ENCODE results near the gene B4GALNT3.

The B4GALNT3 gene

GRCh38 chr12:592024-592505, 132.3 kb downstream of the B4GALNT3 start:
- no peak for DNase-seq (ENCODE audit: low read depth in 2 of 2)

- DNase-seq (ENCODE audit: low read depth in 2 of 2): no peak
Observed at GRCh38 chr12:593396-594270, 133.9 kb downstream of the B4GALNT3 start.

- no peak for DNase-seq (ENCODE audit: low read depth in 2 of 2)
Observed at GRCh38 chr12:597926-598568, 138.3 kb downstream of the B4GALNT3 start.

- DNase-seq (ENCODE audit: low read depth in 2 of 2): no peak
Observed at GRCh38 chr12:599756-600155, 140.0 kb downstream of the B4GALNT3 start.

- no peak for DNase-seq (ENCODE audit: low read depth in 2 of 2)
Observed at GRCh38 chr12:601976-602699, 142.4 kb downstream of the B4GALNT3 start.

GRCh38 chr12:602700-603068, 142.9 kb downstream of the B4GALNT3 start:
- no peak for DNase-seq (ENCODE audit: low read depth in 2 of 2)

- no peak for DNase-seq (ENCODE audit: low read depth in 2 of 2)
Observed at GRCh38 chr12:604956-605355, 145.2 kb downstream of the B4GALNT3 start.

- DNase-seq (ENCODE audit: low read depth in 2 of 2): no peak
Observed at GRCh38 chr12:607541-608001, 147.8 kb downstream of the B4GALNT3 start.

- DNase-seq (ENCODE audit: low read depth in 2 of 2): no peak
Observed at GRCh38 chr12:608413-608812, 148.7 kb downstream of the B4GALNT3 start.

GRCh38 chr12:608921-609320, 149.2 kb downstream of the B4GALNT3 start:
- no peak for DNase-seq (ENCODE audit: low read depth in 2 of 2)

GRCh38 chr12:611721-612120, 152.0 kb downstream of the B4GALNT3 start:
- DNase-seq (ENCODE audit: low read depth in 2 of 2): no peak

GRCh38 chr12:612293-612692, 152.6 kb downstream of the B4GALNT3 start:
- DNase-seq (ENCODE audit: low read depth in 2 of 2): no peak

GRCh38 chr12:612886-613285, 153.1 kb downstream of the B4GALNT3 start:
- no peak for DNase-seq (ENCODE audit: low read depth in 2 of 2)
